ENCODE measurements around the gene TMEM198. TPM values are rescaled to one million over a fixed set of nuclear protein-coding genes. Genes with fewer than 3 reads are reported as not detected.

Gene TMEM198
- total RNA-seq, 1 donor from 2014 or later, result 1.4 TPM

- DNase-seq (no peak), ATAC-seq (no peak)
- Histone ChIP-seq H3K4me3 (no peak overlapping the region), H3K9me3 (no peaks in the 10 kb centered on the region), H3K27ac (no peak overlapping the region), H3K27me3 (ENCODE audit: low read depth) (peaks cover 26% of the 10 kb centered on the region), H3K36me3 (peaks cover 33% of the 10 kb centered on the region), H3K4me1 (peaks cover 29% of the 10 kb centered on the region)
- no peak for TF ChIP-seq CTCF (IDR thresholded peaks at IDR 0.05)
- intact Hi-C loops (cut with DNase I), result no loop called here
Measured at GRCh38 chr2:219500135-219500534, 43.7 kb upstream of the TMEM198 start.

GRCh38 chr2:219501849-219502248, 42.0 kb upstream of the TMEM198 start:
- Histone ChIP-seq H3K9me3 (no peaks in the 10 kb centered on the region), H3K4me1 (peaks cover 23% of the 10 kb centered on the region), H3K36me3 (peaks cover 50% of the 10 kb centered on the region), H3K27ac (no peak overlapping the region), H3K4me3 (no peak overlapping the region), H3K27me3 (ENCODE audit: low read depth) (peaks cover 9% of the 10 kb centered on the region)
- intact Hi-C loops (cut with DNase I), result no loop called here
- DNase-seq (no peak), ATAC-seq (no peak)
- no peak for TF ChIP-seq CTCF (IDR thresholded peaks at IDR 0.05)

GRCh38 chr2:219502618-219503017, 41.2 kb upstream of the TMEM198 start:
- TF ChIP-seq CTCF (IDR thresholded peaks at IDR 0.05), result no peak

GRCh38 chr2:219505585-219505984, 38.2 kb upstream of the TMEM198 start:
- TF ChIP-seq CTCF (IDR thresholded peaks at IDR 0.05), result no peak
- DNase-seq, result no peak
- H3K4me1 ChIP-seq, result peaks cover 16% of the 10 kb centered on the region
- H3K27ac ChIP-seq, result no peak overlapping the region
- H3K9me3 ChIP-seq, result no peaks in the 10 kb centered on the region
- intact Hi-C loops (cut with DNase I), result no loop called here
- H3K4me3 ChIP-seq, result no peak overlapping the region
- peaks cover 16% of the 10 kb centered on the region for H3K27me3 ChIP-seq (ENCODE audit: low read depth)
- H3K36me3 ChIP-seq, result peaks cover 55% of the 10 kb centered on the region
- no peak for ATAC-seq

More at GRCh38 chr2:219502618-219503017, 41.2 kb upstream of the TMEM198 start:
- intact Hi-C loops (cut with DNase I), result no loop called here
- H3K4me1 ChIP-seq, result peaks cover 16% of the 10 kb centered on the region
- no peak for ATAC-seq
- no peaks in the 10 kb centered on the region for H3K9me3 ChIP-seq
- peaks cover 55% of the 10 kb centered on the region for H3K36me3 ChIP-seq
- peaks cover 2% of the 10 kb centered on the region for H3K27me3 ChIP-seq (ENCODE audit: low read depth)
- no peak for DNase-seq
- H3K4me3 ChIP-seq, result no peak overlapping the region
- H3K27ac ChIP-seq, result no peak overlapping the region

GRCh38 chr2:219506153-219506801, 37.6 kb upstream of the TMEM198 start:
- intact Hi-C loops (cut with DNase I), result no loop called here
- TF ChIP-seq CTCF (IDR thresholded peaks at IDR 0.05), result no peak
- Histone ChIP-seq H3K4me1 (peaks cover 16% of the 10 kb centered on the region), H3K36me3 (peaks cover 55% of the 10 kb centered on the region), H3K27ac (no peak overlapping the region), H3K4me3 (no peak overlapping the region), H3K9me3 (no peaks in the 10 kb centered on the region), H3K27me3 (ENCODE audit: low read depth) (peaks cover 23% of the 10 kb centered on the region)
- no peak for DNase-seq
- ATAC-seq, result no peak

Data from lower lobe of right lung (tissue), 2 donors.